Measurements from ENCODE around the gene SORCS2. TPM values are rescaled to one million over a fixed set of nuclear protein-coding genes. Genes with fewer than 3 reads are reported as not detected.

SORCS2 gene
- total RNA-seq, 2 donors from 2014 or later = 0.05 to 0.07 TPM

DNA sequence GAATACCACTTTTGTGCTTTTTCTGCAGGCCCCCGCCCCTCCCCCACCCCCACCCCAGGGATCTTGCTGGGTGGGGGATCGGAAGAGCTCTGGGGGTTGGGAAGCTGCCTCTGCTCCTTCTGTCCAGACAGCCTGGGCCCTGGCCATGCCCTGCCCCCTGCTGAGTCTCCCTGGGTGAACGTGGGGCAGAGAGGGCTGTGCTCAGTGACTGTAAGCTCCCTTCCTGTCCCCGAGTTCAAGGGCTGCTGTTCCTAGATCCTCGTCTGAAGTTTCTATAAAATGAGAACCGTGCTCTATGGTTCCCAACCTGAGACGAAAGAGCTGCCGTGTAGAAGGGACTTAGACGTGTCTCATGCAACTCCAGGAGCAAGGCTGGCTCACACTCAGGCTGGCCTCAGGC lies 105.0 kb downstream of the SORCS2 start:
- Mint-ChIP-seq H3K4me1 (ENCODE audit: low read depth) (no peaks in the 10 kb centered on the region), H3K27me3 (ENCODE audit: low read depth) (peaks cover 8% of the 10 kb centered on the region)

GRCh38 chr4:7297881-7298280 lies 105.5 kb downstream of the SORCS2 start:
- ATAC-seq (replicated peaks in 1 of 2) = no peak
- no peak overlapping the region for H3K27ac Mint-ChIP-seq
- H3K9me3 Mint-ChIP-seq = no peaks in the 10 kb centered on the region
- H3K4me1 Mint-ChIP-seq (ENCODE audit: low read depth) = no peaks in the 10 kb centered on the region
- no peaks in the 10 kb centered on the region for H3K36me3 Mint-ChIP-seq (ENCODE audit: insufficient read depth in 2 of 2)
- no peak for DNase-seq
- H3K27me3 Mint-ChIP-seq (ENCODE audit: low read depth) = peaks cover 8% of the 10 kb centered on the region
- no peak overlapping the region for H3K4me3 Mint-ChIP-seq

More for the DNA sequence above, 105.0 kb downstream of the SORCS2 start:
- Mint-ChIP-seq H3K36me3 (ENCODE audit: insufficient read depth in 2 of 2) (no peaks in the 10 kb centered on the region), H3K27ac (no peak overlapping the region), H3K9me3 (no peaks in the 10 kb centered on the region), H3K4me3 (no peak overlapping the region)
- DNase-seq (no peak), ATAC-seq (replicated peaks in 1 of 2) (no peak)

- DNase-seq = no peak
- ATAC-seq (replicated peaks in 1 of 2) = no peak
- Mint-ChIP-seq H3K9me3 (no peaks in the 10 kb centered on the region), H3K27me3 (ENCODE audit: low read depth) (peaks cover 8% of the 10 kb centered on the region), H3K36me3 (ENCODE audit: insufficient read depth in 2 of 2) (no peaks in the 10 kb centered on the region), H3K27ac (no peak overlapping the region), H3K4me1 (ENCODE audit: low read depth) (no peaks in the 10 kb centered on the region), H3K4me3 (no peak overlapping the region)
Observed at GRCh38 chr4:7298619-7299009, 106.3 kb downstream of the SORCS2 start.

DNA sequence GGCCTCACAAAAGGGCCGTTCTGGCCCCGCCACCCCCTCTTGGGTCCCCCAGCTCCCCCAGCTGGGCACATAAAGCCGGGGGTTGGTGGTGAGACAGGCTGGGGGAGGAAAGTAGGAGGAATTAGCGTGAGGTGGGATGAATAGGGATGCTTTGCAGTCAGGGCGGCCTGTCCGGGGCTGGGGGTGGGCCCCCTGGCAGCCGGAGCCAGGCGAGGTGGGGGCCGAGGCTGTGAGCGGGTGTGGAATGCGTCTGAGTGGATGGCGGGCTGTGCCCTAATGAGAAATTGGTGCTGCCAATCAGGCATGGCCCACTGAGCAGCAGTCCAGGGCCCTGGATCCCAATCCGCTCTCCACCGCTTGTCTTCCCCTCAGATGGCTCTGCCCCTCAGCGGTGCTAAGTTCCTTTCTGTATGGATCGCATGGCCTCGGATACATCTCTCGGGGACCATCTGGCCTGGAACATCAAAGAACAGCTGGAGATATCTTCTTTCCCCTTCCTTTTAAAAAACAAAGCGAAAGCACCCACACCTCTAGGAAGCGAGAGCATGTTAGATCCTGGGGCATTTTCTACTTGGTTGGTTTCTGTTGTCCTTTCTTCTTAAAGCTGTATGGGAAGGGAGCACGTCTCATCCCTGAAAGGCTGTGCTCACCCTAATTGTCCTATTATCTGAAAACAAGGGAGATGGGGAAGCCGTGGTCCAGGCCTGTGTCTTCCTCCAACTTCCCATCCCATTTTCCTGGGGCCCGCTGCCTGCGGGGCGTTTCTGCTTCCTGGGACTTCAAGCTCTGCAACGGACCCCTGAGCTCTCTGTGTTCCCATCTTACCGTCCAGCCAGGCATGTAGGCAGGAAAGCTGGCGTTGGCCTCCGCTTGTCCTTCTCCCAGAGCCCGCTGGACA lies 106.9 kb downstream of the SORCS2 start:
- DNase-seq (no peak), ATAC-seq (replicated peaks in 1 of 2) (no peak)
- no peaks in the 10 kb centered on the region for H3K4me1 Mint-ChIP-seq (ENCODE audit: low read depth)
- H3K9me3 Mint-ChIP-seq = no peaks in the 10 kb centered on the region
- no peak overlapping the region for H3K27ac Mint-ChIP-seq
- peaks cover 8% of the 10 kb centered on the region for H3K27me3 Mint-ChIP-seq (ENCODE audit: low read depth)
- no peaks in the 10 kb centered on the region for H3K36me3 Mint-ChIP-seq (ENCODE audit: insufficient read depth in 2 of 2)
- no peak overlapping the region for H3K4me3 Mint-ChIP-seq

- H3K27me3 Mint-ChIP-seq (ENCODE audit: low read depth) = peaks cover 8% of the 10 kb centered on the region
- H3K4me3 Mint-ChIP-seq = no peak overlapping the region
- no peaks in the 10 kb centered on the region for H3K9me3 Mint-ChIP-seq
- DNase-seq (no peak), ATAC-seq (replicated peaks in 1 of 2) (no peak)
- H3K4me1 Mint-ChIP-seq (ENCODE audit: low read depth) = no peaks in the 10 kb centered on the region
- no peak overlapping the region for H3K27ac Mint-ChIP-seq
- no peaks in the 10 kb centered on the region for H3K36me3 Mint-ChIP-seq (ENCODE audit: insufficient read depth in 2 of 2)
Observed at GRCh38 chr4:7299908-7300710, 107.8 kb downstream of the SORCS2 start.

DNA sequence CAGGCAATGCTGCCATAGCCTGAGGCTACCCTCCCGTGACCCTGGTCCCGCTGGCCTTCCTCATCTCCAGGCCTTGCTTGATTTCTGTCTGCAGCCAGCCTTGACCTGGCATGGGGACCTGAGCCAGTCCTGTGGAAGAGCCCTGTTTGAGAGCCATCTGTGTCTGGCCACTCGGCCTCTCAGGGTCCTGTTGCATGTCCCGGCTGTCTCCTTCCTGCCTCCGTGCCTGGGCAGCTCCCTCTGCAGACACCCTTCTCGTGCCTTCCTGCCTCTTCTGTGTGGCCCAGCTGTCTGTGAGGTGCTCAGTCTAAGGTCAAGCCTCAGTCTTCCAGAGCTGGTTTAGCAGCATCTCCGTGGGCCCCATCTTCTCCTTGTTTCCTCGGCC lies 108.4 kb downstream of the SORCS2 start:
- no peak overlapping the region for H3K4me3 Mint-ChIP-seq
- no peaks in the 10 kb centered on the region for H3K4me1 Mint-ChIP-seq (ENCODE audit: low read depth)
- H3K9me3 Mint-ChIP-seq = no peaks in the 10 kb centered on the region
- H3K27me3 Mint-ChIP-seq (ENCODE audit: low read depth) = peaks cover 8% of the 10 kb centered on the region
- no peaks in the 10 kb centered on the region for H3K36me3 Mint-ChIP-seq (ENCODE audit: insufficient read depth in 2 of 2)
- DNase-seq = no peak
- no peak for ATAC-seq (replicated peaks in 1 of 2)
- no peak overlapping the region for H3K27ac Mint-ChIP-seq

DNA sequence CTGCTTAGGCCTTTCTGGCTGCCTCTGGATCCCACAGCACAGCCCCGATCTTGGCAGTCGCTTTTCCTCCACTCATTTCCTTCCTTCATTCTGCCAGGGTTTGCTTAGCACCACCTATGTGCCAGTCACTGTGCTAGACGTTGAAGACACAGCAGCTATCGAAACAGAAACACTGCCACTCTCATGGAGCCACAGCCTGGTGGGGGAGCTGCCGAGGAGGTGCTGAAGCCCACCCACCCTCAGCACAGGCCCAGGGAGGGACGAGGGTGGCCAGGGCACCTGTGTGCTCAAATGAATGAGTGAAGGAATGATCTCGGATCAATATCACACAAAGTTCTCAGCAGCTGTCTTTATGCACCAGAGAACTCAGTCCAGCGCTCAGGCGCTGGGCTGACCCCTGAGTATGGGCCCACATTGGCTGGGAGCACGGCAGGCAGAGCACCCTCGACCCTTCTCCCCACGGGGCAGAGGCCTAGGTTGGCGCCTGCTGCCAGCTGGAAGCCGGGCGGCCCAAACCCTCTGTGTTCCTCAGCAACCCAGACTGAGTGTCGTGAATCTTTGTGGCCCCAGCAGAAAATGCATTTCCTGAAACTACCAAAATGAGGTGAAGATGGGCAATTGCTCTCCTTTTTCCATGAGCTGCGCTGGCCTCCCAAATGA lies 108.9 kb downstream of the SORCS2 start:
- H3K36me3 Mint-ChIP-seq (ENCODE audit: insufficient read depth in 2 of 2) = no peaks in the 10 kb centered on the region
- no peak overlapping the region for H3K27ac Mint-ChIP-seq
- no peaks in the 10 kb centered on the region for H3K4me1 Mint-ChIP-seq (ENCODE audit: low read depth)
- DNase-seq (no peak), ATAC-seq (replicated peaks in 1 of 2) (no peak)
- H3K27me3 Mint-ChIP-seq (ENCODE audit: low read depth) = peaks cover 8% of the 10 kb centered on the region
- no peak overlapping the region for H3K4me3 Mint-ChIP-seq
- no peaks in the 10 kb centered on the region for H3K9me3 Mint-ChIP-seq

DNA sequence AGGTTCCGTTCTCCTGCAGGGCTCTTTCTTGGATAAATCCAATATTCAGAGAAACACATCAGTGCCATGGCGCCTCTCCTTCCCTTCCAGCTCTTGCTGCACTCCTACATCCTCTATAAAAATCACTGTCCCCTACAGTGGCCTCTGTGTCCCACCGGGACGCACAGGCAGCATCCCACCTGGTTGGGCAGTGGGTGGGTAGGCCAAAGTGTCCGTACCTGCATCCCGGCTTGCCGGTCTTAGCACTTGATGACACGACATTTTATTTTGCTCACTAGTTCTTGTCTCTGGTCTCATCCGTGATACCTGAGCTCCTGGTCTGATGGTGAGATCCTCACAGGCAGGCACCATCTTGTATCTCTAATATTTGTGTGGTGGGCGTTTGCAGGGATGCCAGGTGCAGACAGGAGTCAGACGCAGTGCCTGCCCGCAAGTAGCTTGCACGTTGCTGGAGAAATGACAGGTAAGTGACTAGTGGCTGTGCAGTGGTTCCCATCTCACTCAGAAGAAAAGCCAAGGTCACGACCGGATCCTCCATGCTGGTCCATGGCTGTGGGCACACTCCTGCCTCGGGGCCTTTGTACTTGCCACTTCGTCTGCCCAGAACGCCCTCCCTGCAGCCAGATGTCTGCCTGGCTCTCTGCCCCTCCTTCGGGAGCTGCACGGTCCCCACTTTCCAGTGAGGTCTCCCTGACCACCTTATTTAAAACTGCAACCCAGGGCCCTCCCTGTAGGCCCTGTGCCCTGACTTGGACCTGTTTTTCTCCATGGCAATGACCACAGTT lies 109.7 kb downstream of the SORCS2 start:
- Mint-ChIP-seq H3K27me3 (ENCODE audit: low read depth) (peaks cover 8% of the 10 kb centered on the region), H3K9me3 (no peaks in the 10 kb centered on the region), H3K4me1 (ENCODE audit: low read depth) (no peaks in the 10 kb centered on the region), H3K4me3 (no peak overlapping the region), H3K27ac (no peak overlapping the region), H3K36me3 (ENCODE audit: insufficient read depth in 2 of 2) (no peaks in the 10 kb centered on the region)
- DNase-seq (no peak), ATAC-seq (replicated peaks in 1 of 2) (no peak)

DNA sequence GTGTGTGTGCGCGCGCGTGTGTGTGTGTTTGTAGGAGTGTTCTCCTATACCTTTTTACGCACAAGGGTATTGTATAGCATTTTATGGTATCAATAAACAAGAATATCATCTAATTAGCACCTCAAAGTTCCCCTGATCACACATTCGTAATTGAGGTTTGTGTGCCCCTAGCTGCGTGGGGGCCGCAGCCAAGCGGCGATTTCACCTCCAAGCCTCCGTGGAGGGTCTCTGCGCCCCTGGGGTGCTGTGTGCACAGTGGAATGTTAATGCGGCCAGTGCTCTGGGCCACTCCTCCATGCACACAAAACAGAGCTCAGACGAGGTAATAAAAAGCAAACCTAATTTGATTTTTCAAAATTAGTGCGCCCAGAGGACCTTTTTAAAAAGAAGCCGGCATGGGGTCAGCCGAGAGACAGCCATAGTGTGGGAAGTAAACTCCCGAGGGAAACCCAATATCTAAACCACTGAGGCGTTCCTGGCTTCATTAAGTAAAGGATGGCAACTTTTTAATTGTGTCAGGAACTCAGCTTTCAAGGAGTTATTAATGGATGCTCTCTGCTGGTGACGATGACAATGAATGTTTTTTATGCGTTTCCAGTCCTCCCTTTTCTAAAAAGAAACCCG lies 110.6 kb downstream of the SORCS2 start:
- Mint-ChIP-seq H3K27me3 (ENCODE audit: low read depth) (peaks cover 15% of the 10 kb centered on the region), H3K36me3 (ENCODE audit: insufficient read depth in 2 of 2) (no peaks in the 10 kb centered on the region), H3K4me3 (no peak overlapping the region), H3K4me1 (ENCODE audit: low read depth) (no peaks in the 10 kb centered on the region), H3K27ac (no peak overlapping the region), H3K9me3 (no peaks in the 10 kb centered on the region)
- no peak for ATAC-seq (replicated peaks in 1 of 2)
- DNase-seq = no peak

DNA sequence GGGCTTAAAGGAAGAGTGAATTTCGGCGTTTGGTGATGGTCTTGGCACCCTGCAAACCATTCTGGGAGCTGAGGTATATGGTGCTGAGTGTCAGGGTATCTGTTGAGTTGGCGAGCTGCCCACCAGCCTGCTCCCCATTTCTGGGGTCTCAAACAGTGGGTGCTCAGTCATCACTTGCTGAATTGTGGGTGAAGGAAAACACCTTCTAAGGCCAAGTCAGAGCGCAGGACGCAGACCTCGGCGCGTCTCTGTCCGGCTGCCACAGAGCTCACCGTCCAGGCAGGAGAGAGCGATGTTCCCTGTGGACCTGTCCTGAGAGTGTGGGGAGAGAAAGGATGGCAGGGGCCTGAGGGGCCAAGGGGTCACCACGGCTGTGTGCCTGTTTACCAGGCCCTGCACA lies 111.2 kb downstream of the SORCS2 start:
- Mint-ChIP-seq H3K4me3 (no peak overlapping the region), H3K4me1 (ENCODE audit: low read depth) (no peaks in the 10 kb centered on the region), H3K9me3 (no peaks in the 10 kb centered on the region), H3K27me3 (ENCODE audit: low read depth) (peaks cover 16% of the 10 kb centered on the region), H3K27ac (no peak overlapping the region), H3K36me3 (ENCODE audit: insufficient read depth in 2 of 2) (no peaks in the 10 kb centered on the region)
- ATAC-seq (replicated peaks in 1 of 2) (no peak), DNase-seq (no peak)

GRCh38 chr4:7304436-7304835 lies 112.1 kb downstream of the SORCS2 start:
- no peak for ATAC-seq (replicated peaks in 1 of 2)
- Mint-ChIP-seq H3K4me1 (ENCODE audit: low read depth) (no peaks in the 10 kb centered on the region), H3K27ac (no peak overlapping the region), H3K27me3 (ENCODE audit: low read depth) (peaks cover 12% of the 10 kb centered on the region), H3K4me3 (no peak overlapping the region), H3K9me3 (no peaks in the 10 kb centered on the region), H3K36me3 (ENCODE audit: insufficient read depth in 2 of 2) (no peaks in the 10 kb centered on the region)
- DNase-seq = no peak

All from activated T-cell treated with anti-CD3 and anti-CD28 coated beads, Interleukin-2, amount 50 U/mL, for 72 hours (primary cell).